Mesothelial cell of epicardium (in vitro differentiated cells): ENCODE data around the gene RAB18. TPM values are rescaled to one million over a fixed set of nuclear protein-coding genes. Genes with fewer than 3 reads are reported as not detected.

ENCODE experiments used
- DNase-seq, 2 experiments: peaks; one replicate each; pipeline ENCODE4 v3.0.0; 2021; ENCODE audit warnings: low spot score in 2 of 2; ENCODE audit not compliant: unreplicated experiment in 2 of 2
- H3K27ac Mint-ChIP-seq: 2 replicates; pipeline ENCODE4 v1.8.0; 2021; ENCODE audit warnings: mixed read lengths
- H3K27me3 Mint-ChIP-seq: 2 replicates; pipeline ENCODE4 v1.8.0; 2021; ENCODE audit warnings: low read depth, mixed read lengths
- H3K36me3 Mint-ChIP-seq: 2 replicates; pipeline ENCODE4 v1.8.0; 2021; ENCODE audit warnings: mixed read lengths
- H3K4me1 Mint-ChIP-seq: 2 replicates; pipeline ENCODE4 v1.8.0; 2021; ENCODE audit warnings: mixed read lengths
- H3K4me3 Mint-ChIP-seq: 2 replicates; pipeline ENCODE4 v1.8.0; 2021; ENCODE audit warnings: mild to moderate bottlenecking, moderate library complexity, mixed read lengths
- H3K9me3 Mint-ChIP-seq: 2 replicates; pipeline ENCODE4 v1.8.0; 2021; ENCODE audit warnings: mixed read lengths
- total RNA-seq: library from RNA; stranded (reverse); gene quantifications from 3 replicates; pipeline ENCODE4 v1.2.1, GENCODE V29; 2021
- TF ChIP-seq, protein P1 (sequence below): fragments of 200-600 bp; sonication (generic); IDR thresholded peaks from one replicate; pipeline ENCODE4 v1.5.0; 2021; ENCODE audit warnings: antibody characterized with exemption; ENCODE audit not compliant: unreplicated experiment

Gene RAB18
- total RNA-seq, 1 donor from 2014 or later, result 93.7 TPM

DNA sequence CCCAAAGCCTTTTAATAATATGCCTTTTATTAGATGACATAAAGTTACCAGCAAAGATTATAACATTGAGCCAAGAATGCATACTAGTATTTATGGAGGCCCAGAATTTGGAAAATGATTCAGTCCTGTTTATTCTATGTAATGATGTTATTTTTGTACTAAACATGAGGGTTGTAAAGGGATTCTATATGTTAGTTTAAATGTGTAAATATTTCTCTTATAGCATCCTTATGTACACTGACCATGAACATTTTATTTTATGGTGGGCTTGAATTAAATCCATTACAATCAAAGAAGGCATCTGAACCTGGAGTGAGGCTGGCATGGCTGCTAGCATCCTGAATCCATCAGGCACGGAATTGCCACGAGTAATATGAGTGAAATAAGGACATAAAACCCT is 80.2 kb downstream of the RAB18 start:
- Mint-ChIP-seq H3K4me3 (no peak overlapping the region), H3K27ac (no peak overlapping the region), H3K36me3 (no peaks in the 10 kb centered on the region), H3K9me3 (peaks cover 20% of the 10 kb centered on the region), H3K27me3 (peaks cover 10% of the 10 kb centered on the region), H3K4me1 (no peaks in the 10 kb centered on the region)
- DNase-seq, result no peak
- TF ChIP-seq, protein P1, sequence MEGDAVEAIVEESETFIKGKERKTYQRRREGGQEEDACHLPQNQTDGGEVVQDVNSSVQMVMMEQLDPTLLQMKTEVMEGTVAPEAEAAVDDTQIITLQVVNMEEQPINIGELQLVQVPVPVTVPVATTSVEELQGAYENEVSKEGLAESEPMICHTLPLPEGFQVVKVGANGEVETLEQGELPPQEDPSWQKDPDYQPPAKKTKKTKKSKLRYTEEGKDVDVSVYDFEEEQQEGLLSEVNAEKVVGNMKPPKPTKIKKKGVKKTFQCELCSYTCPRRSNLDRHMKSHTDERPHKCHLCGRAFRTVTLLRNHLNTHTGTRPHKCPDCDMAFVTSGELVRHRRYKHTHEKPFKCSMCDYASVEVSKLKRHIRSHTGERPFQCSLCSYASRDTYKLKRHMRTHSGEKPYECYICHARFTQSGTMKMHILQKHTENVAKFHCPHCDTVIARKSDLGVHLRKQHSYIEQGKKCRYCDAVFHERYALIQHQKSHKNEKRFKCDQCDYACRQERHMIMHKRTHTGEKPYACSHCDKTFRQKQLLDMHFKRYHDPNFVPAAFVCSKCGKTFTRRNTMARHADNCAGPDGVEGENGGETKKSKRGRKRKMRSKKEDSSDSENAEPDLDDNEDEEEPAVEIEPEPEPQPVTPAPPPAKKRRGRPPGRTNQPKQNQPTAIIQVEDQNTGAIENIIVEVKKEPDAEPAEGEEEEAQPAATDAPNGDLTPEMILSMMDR, result no peak

Other genes starting within 250 kb of the RAB18 start
- not detected in 3 replicates for gene MKX, start 241.5 kb downstream of the RAB18 start, total RNA-seq